Panc1 (cell line): ENCODE results near the gene TAX1BP1. TPM values are rescaled to one million over a fixed set of nuclear protein-coding genes. Genes with fewer than 3 reads are reported as not detected.

Experiments used
- ATAC-seq: fragments of 200-7000 bp; cut with Tn5 transposase; 2 replicates; pipeline ENCODE4 v1.9.1; 2020; ENCODE audit warnings: mild to moderate bottlenecking, moderate library complexity
- BruUV-seq: library from RNA; stranded (reverse); fragments of 400-500 nt; replicated peaks from 2 replicates; lab custom pipeline; 2021; lab: Mats Ljungman, UMichigan
- CTCF ChIA-PET: fragments of 300-600 bp; sonication (Branson Sonifier 250); formaldehyde crosslinking; loops from one replicate; lab custom pipeline; 2022; ENCODE audit warnings: antibody characterized with exemption; lab: Charles Lee
- POLR2A ChIA-PET: fragments of 300-600 bp; sonication (Branson Sonifier 250); formaldehyde crosslinking; loops from one replicate; lab custom pipeline; 2022; ENCODE audit warnings: antibody characterized with exemption; lab: Charles Lee
- DNase-seq: peaks from one replicate; pipeline ENCODE4 v3.0.0-alpha.2; 2010; ENCODE audit warnings: low read depth, low spot score
- H3K27ac ChIP-seq: 2 replicates; pipeline ENCODE4 v1.5.1; 2011; ENCODE audit warnings: mild to moderate bottlenecking, low read length, inconsistent platforms
- H3K27me3 ChIP-seq: fragments of 200-500 bp; sonication (Bioruptor generic); 2 replicates; pipeline ENCODE4 v1.6.0; 2014; ENCODE audit warnings: low read length, inconsistent platforms; ENCODE audit not compliant: control insufficient read depth, insufficient read depth
- H3K36me3 ChIP-seq: fragments of 200-500 bp; sonication (Bioruptor generic); 2 replicates; pipeline ENCODE4 v1.5.1; 2014; ENCODE audit warnings: inconsistent platforms, mild to moderate bottlenecking, low read length, moderate library complexity; ENCODE audit not compliant: control insufficient read depth, insufficient read depth
- H3K4me1 ChIP-seq: 2 replicates; pipeline ENCODE4 v1.5.1; 2011; ENCODE audit warnings: inconsistent platforms, mild to moderate bottlenecking, low read length, moderate library complexity; ENCODE audit not compliant: control insufficient read depth, insufficient read depth
- H3K4me3 ChIP-seq, 2 experiments: 2 replicates each; pipeline ENCODE4 v1.5.1; 2011 to 2012; ENCODE audit warnings: low read depth in 2 of 2, low read length in 2 of 2, mild to moderate bottlenecking in 2 of 2, inconsistent platforms in 1 of 2, moderate library complexity in 1 of 2
- H3K9me3 ChIP-seq: fragments of 200-500 bp; sonication (Bioruptor generic); 2 replicates; pipeline ENCODE4 v1.5.1; 2014; ENCODE audit warnings: low read depth, mild to moderate bottlenecking, inconsistent platforms, low read length, moderate library complexity; ENCODE audit not compliant: control insufficient read depth, insufficient read depth
- POLR2AphosphoS5 ChIP-seq: IDR thresholded peaks from 2 replicates; pipeline ENCODE4 v1.6.1; 2012; ENCODE audit warnings: mild to moderate bottlenecking, low read depth, low read length, moderate library complexity
- SIN3A ChIP-seq: IDR thresholded peaks from 2 replicates; pipeline ENCODE4 v1.6.1; 2012; ENCODE audit warnings: low read depth, mild to moderate bottlenecking, low read length, moderate library complexity, borderline replicate concordance; ENCODE audit not compliant: insufficient read depth
- TCF7L2 ChIP-seq: IDR thresholded peaks from 2 replicates; pipeline ENCODE4 v1.6.1; 2011; ENCODE audit warnings: mild to moderate bottlenecking, low read depth, low read length, inconsistent platforms
- in situ Hi-C: cut with HindIII; loops from 2 replicates; pipeline ENCODE4 v1.10.0; 2016; ENCODE audit warnings: low sequenced_read_pairs, low pct_unique_long_range_greater_than_20kb
- intact Hi-C: fragments of 100-400 bp; cut with micrococcal nuclease; formaldehyde crosslinking; loops from one replicate; pipeline ENCODE4 v1.10.0; 2022; ENCODE audit not compliant: unreplicated experiment
- total RNA-seq: library from RNA; stranded (reverse); gene quantifications from one replicate; pipeline ENCODE4 v1.2.1, GENCODE V29; 2021; ENCODE audit not compliant: unreplicated experiment
- TF ChIP-seq, protein P1 (sequence below): fragments of 450-650 bp; IDR thresholded peaks from 2 replicates; pipeline ENCODE4 v1.5.1; 2017; ENCODE audit warnings: mild to moderate bottlenecking
- TF ChIP-seq, protein P2 (sequence below), 2 experiments: IDR thresholded peaks; 2 replicates each; pipeline ENCODE4 v1.6.1; 2011 to 2012; ENCODE audit warnings: low read depth in 2 of 2, control low read depth in 1 of 2, low read length in 1 of 2, mild to moderate bottlenecking in 1 of 2, moderate library complexity in 1 of 2; ENCODE audit not compliant: insufficient read depth in 1 of 2

Gene TAX1BP1
- total RNA-seq, 1 experiment from 2014 or later, result 125 TPM

DNA sequence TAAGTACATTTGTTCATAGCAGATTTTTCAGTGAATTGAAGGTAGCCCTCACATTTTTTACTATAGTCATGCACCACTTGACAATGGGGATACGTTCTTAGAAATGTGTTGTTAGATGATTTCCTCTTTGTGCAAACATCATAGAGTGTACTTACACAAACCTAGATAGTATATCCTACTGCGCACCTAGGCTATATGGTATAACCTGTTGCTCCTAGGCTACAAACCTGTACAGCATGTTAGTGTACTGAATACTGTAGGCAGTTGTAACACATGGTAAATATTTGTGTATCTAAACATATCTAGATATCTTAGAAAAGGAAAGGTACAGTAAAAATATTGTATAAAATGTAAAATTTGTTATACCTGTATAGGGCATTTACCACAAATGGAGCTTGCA is 41.2 kb downstream of the TAX1BP1 start:
- POLR2A ChIA-PET, result no interaction called here
- in situ Hi-C loops, result no loop called here

DNA sequence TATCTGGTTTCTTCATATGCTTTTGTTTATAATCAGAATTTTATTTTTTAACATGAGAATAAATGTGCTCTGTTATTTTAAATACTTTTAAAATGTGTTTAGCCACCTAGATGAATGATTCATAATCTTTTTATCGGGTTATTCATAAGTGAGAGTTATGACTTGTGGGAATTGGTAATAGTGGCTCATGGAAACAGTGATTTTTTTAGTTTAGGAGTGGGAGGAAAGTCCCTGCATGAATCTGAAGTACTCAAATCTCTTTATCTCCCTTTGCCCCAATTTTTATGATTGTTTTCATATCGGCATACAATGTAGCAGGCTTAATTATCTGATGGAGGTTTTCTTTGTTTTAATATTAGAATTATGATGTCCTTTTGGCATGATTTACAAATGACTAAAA is 42.9 kb downstream of the TAX1BP1 start:
- H3K4me1 ChIP-seq, result peaks cover 26% of the 10 kb centered on the region
- H3K27me3 ChIP-seq, result no peaks in the 10 kb centered on the region
- in situ Hi-C loops (no loop called here), intact Hi-C loops (loop anchor here (5.0 to 10.0 kb wide), 4 partner anchors 36 to 586 kb away; no protein-coding TSS in a partner anchor)
- peak overlapping the region; percentile 69 for H3K27ac ChIP-seq
- H3K4me3 ChIP-seq, result no peak overlapping the region
- TF ChIP-seq, protein P1, sequence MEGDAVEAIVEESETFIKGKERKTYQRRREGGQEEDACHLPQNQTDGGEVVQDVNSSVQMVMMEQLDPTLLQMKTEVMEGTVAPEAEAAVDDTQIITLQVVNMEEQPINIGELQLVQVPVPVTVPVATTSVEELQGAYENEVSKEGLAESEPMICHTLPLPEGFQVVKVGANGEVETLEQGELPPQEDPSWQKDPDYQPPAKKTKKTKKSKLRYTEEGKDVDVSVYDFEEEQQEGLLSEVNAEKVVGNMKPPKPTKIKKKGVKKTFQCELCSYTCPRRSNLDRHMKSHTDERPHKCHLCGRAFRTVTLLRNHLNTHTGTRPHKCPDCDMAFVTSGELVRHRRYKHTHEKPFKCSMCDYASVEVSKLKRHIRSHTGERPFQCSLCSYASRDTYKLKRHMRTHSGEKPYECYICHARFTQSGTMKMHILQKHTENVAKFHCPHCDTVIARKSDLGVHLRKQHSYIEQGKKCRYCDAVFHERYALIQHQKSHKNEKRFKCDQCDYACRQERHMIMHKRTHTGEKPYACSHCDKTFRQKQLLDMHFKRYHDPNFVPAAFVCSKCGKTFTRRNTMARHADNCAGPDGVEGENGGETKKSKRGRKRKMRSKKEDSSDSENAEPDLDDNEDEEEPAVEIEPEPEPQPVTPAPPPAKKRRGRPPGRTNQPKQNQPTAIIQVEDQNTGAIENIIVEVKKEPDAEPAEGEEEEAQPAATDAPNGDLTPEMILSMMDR, result no peak
- TF ChIP-seq TCF7L2 (no peak), POLR2AphosphoS5 (no peak), SIN3A (no peak)
- TF ChIP-seq, protein P2, sequence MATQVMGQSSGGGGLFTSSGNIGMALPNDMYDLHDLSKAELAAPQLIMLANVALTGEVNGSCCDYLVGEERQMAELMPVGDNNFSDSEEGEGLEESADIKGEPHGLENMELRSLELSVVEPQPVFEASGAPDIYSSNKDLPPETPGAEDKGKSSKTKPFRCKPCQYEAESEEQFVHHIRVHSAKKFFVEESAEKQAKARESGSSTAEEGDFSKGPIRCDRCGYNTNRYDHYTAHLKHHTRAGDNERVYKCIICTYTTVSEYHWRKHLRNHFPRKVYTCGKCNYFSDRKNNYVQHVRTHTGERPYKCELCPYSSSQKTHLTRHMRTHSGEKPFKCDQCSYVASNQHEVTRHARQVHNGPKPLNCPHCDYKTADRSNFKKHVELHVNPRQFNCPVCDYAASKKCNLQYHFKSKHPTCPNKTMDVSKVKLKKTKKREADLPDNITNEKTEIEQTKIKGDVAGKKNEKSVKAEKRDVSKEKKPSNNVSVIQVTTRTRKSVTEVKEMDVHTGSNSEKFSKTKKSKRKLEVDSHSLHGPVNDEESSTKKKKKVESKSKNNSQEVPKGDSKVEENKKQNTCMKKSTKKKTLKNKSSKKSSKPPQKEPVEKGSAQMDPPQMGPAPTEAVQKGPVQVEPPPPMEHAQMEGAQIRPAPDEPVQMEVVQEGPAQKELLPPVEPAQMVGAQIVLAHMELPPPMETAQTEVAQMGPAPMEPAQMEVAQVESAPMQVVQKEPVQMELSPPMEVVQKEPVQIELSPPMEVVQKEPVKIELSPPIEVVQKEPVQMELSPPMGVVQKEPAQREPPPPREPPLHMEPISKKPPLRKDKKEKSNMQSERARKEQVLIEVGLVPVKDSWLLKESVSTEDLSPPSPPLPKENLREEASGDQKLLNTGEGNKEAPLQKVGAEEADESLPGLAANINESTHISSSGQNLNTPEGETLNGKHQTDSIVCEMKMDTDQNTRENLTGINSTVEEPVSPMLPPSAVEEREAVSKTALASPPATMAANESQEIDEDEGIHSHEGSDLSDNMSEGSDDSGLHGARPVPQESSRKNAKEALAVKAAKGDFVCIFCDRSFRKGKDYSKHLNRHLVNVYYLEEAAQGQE (IDR thresholded peaks at IDR 0.05; ENCODE audit: insufficient read depth in 1 of 2, low read depth in 2 of 2, low read length in 1 of 2), result no peak
- DNase-seq, result no peak
- no peaks in the 10 kb centered on the region for H3K9me3 ChIP-seq
- peaks cover 9% of the 10 kb centered on the region; the same call in 1 of the 2 replicates for H3K36me3 ChIP-seq
- ATAC-seq, result no peak
- CTCF ChIA-PET, result no interaction called here
- POLR2A ChIA-PET, result no interaction called here
- no TSS peak for BruUV-seq

More for the DNA sequence above, 41.2 kb downstream of the TAX1BP1 start:
- H3K27ac ChIP-seq, result no peak overlapping the region
- intact Hi-C loops, result loop anchor here (5.0 to 10.0 kb wide), 4 partner anchors 34 to 584 kb away; no protein-coding TSS in a partner anchor
- CTCF ChIA-PET, result interaction anchor here (0.7 kb wide), 1 partner anchor 792 kb away, joined by 5 read pairs; no protein-coding TSS in a partner anchor
- H3K4me3 ChIP-seq, result no peak overlapping the region
- no peaks in the 10 kb centered on the region for H3K27me3 ChIP-seq
- no peaks in the 10 kb centered on the region for H3K36me3 ChIP-seq
- ATAC-seq (no peak), DNase-seq (no peak)
- no peaks in the 10 kb centered on the region for H3K9me3 ChIP-seq
- peaks cover 26% of the 10 kb centered on the region for H3K4me1 ChIP-seq
- BruUV-seq, result no TSS peak
- TF ChIP-seq TCF7L2, result no peak

DNA sequence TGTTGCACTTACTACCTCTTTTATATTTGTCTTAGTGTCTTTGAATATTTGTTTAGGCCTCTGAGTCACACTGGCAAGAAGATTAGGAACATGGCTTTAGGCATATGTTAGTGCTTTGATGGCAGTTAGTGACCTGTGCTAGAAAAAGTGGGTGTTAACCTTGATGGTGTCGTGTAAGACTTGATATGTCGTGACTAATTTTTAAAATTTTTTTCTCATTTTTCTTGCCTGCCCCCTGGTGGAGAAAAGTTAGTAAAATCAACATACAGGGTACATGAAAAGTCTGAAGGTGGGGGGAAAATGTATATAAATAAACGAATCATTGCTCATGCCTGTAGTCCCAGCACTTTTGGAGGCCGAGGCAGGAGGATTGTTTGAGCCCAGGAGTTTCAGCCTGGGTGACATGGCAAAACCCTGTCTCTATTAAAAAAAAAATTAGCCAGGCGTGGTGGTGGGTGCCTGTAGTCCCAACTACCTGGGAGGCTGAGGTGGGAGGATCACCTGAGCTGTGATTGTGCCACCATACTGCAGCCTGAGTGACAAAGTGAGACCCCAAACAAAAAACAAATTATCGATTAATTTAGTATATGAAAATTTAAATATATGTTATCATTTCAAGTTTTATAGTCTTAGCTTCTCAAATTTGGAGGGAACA is 44.6 kb downstream of the TAX1BP1 start:
- Histone ChIP-seq H3K27ac (peak overlapping the region; percentile 36; the same call in 1 of the 2 replicates), H3K27me3 (no peaks in the 10 kb centered on the region), H3K4me1 (peaks cover 26% of the 10 kb centered on the region), H3K9me3 (no peaks in the 10 kb centered on the region), H3K36me3 (peaks cover 22% of the 10 kb centered on the region), H3K4me3 (no peak overlapping the region)
- ATAC-seq (peak; percentile 95), DNase-seq (peak; percentile 81)
- intact Hi-C loops (loop anchor here (5.0 to 10.0 kb wide), 4 partner anchors 37 to 587 kb away; no protein-coding TSS in a partner anchor), in situ Hi-C loops (no loop called here)
- POLR2A ChIA-PET, result no interaction called here
- no TSS peak for BruUV-seq
- CTCF ChIA-PET, result interaction anchor here (0.9 to 1.1 kb wide), 2 partner anchors 10 to 588 kb away, joined by 3 read pairs; no protein-coding TSS in a partner anchor
- TF ChIP-seq, protein P1, result peak; percentile 83
- TF ChIP-seq TCF7L2, result no peak
- TF ChIP-seq, protein P2 (IDR thresholded peaks at IDR 0.05; ENCODE audit: insufficient read depth in 1 of 2, low read depth in 2 of 2, low read length in 1 of 2), result no peak
